Measurements from ENCODE around the gene FRYL. TPM values are rescaled to one million over a fixed set of nuclear protein-coding genes. Genes with fewer than 3 reads are reported as not detected.

Gene FRYL
- total RNA-seq, 1 experiment from 2014 or later: 29.9 TPM

DNA sequence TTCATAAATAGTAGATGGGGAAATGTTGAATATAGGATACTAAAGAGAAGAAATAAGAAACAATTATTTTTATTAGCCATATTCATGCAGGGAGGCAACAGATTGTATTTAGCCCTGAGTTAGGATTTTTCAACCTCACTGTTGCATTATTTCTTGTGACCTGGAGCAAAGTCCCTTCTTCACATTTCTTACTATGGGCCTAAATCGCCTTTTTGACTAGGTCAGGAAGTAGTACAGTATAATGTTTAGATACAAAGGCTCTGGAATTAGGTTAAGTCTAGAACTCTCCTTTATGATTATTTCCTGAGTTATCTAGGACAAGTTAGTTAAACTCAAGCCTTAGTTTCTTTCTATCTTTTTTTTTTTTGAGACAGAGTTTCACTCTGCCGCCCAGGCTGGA, 88.0 kb downstream of the FRYL start:
- Histone ChIP-seq H3K9me3 (ENCODE audit: low read length) (no peaks in the 10 kb centered on the region), H4K20me1 (ENCODE audit: low read length) (no peaks in the 10 kb centered on the region), H3K79me2 (ENCODE audit: low read length) (peaks cover 73% of the 10 kb centered on the region), H3K9ac (ENCODE audit: low read length) (no peak overlapping the region), H3K27ac (ENCODE audit: low read length) (no peak overlapping the region), H3K4me2 (ENCODE audit: low read length) (no peak overlapping the region), H3K9me2 (replicated peaks; ENCODE audit: low read length) (no peaks in the 10 kb centered on the region), H3K36me3 (ENCODE audit: low read depth, low read length) (no peaks in the 10 kb centered on the region), H3K4me3 (ENCODE audit: low read length) (no peak overlapping the region), H3K27me3 (ENCODE audit: low read length) (no peaks in the 10 kb centered on the region), H3F3A (ENCODE audit: low read length, unreplicated experiment) (no peaks in the 10 kb centered on the region), H3K4me1 (ENCODE audit: insufficient read depth, low read length) (no peaks in the 10 kb centered on the region), H2AFZ (ENCODE audit: low read length) (no peak overlapping the region)
- intact Hi-C loops (cut with micrococcal nuclease): no loop called here
- no TSS peak for BruUV-seq (replicated peaks)
- CTCF ChIA-PET: no interaction called here
- ATAC-seq: no peak
- DNase-seq: no peak
- POLR2A ChIA-PET (ENCODE audit: unreplicated experiment): no interaction called here
- no peak for TF ChIP-seq EZH2 (IDR thresholded peaks at IDR 0.05; ENCODE audit: low read length, unreplicated experiment)
- TF ChIP-seq, protein P1, sequence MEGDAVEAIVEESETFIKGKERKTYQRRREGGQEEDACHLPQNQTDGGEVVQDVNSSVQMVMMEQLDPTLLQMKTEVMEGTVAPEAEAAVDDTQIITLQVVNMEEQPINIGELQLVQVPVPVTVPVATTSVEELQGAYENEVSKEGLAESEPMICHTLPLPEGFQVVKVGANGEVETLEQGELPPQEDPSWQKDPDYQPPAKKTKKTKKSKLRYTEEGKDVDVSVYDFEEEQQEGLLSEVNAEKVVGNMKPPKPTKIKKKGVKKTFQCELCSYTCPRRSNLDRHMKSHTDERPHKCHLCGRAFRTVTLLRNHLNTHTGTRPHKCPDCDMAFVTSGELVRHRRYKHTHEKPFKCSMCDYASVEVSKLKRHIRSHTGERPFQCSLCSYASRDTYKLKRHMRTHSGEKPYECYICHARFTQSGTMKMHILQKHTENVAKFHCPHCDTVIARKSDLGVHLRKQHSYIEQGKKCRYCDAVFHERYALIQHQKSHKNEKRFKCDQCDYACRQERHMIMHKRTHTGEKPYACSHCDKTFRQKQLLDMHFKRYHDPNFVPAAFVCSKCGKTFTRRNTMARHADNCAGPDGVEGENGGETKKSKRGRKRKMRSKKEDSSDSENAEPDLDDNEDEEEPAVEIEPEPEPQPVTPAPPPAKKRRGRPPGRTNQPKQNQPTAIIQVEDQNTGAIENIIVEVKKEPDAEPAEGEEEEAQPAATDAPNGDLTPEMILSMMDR (conservative IDR thresholded peaks at IDR 0.05; ENCODE audit: low read depth, low read length): no peak
- TF ChIP-seq EZH2phosphoT487 (IDR thresholded peaks at IDR 0.05; ENCODE audit: borderline replicate concordance, low read length): no peak

- ATAC-seq: no peak
Measured at GRCh38 chr4:48688953-48689352, 91.1 kb downstream of the FRYL start.

More at GRCh38 chr4:48688953-48689352, 91.1 kb downstream of the FRYL start:
- Histone ChIP-seq H3K4me3 (ENCODE audit: low read length) (no peak overlapping the region), H3K9me3 (ENCODE audit: low read length) (no peaks in the 10 kb centered on the region), H4K20me1 (ENCODE audit: low read length) (no peaks in the 10 kb centered on the region), H3K9ac (ENCODE audit: low read length) (no peak overlapping the region), H3K4me2 (ENCODE audit: low read length) (no peak overlapping the region), H3K36me3 (ENCODE audit: low read depth, low read length) (no peaks in the 10 kb centered on the region), H3F3A (ENCODE audit: low read length, unreplicated experiment) (no peaks in the 10 kb centered on the region), H3K9me2 (replicated peaks; ENCODE audit: low read length) (no peaks in the 10 kb centered on the region), H3K4me1 (ENCODE audit: insufficient read depth, low read length) (no peaks in the 10 kb centered on the region), H3K27ac (ENCODE audit: low read length) (no peak overlapping the region), H3K27me3 (ENCODE audit: low read length) (no peaks in the 10 kb centered on the region), H3K79me2 (ENCODE audit: low read length) (peaks cover 59% of the 10 kb centered on the region), H2AFZ (ENCODE audit: low read length) (no peak overlapping the region)
- TF ChIP-seq, protein P1 (conservative IDR thresholded peaks at IDR 0.05; ENCODE audit: low read depth, low read length): no peak
- TF ChIP-seq EZH2 (IDR thresholded peaks at IDR 0.05; ENCODE audit: low read length, unreplicated experiment) (no peak), EZH2phosphoT487 (IDR thresholded peaks at IDR 0.05; ENCODE audit: borderline replicate concordance, low read length) (no peak)
- ChIA-PET CTCF (no interaction called here), POLR2A (ENCODE audit: unreplicated experiment) (no interaction called here)
- no TSS peak for BruUV-seq (replicated peaks)
- no peak for DNase-seq
- intact Hi-C loops (cut with micrococcal nuclease): no loop called here

All from PC-3 (cell line).